ENCODE results near the gene TSPAN9. TPM values are rescaled to one million over a fixed set of nuclear protein-coding genes. Genes with fewer than 3 reads are reported as not detected.

Gene TSPAN9
- total RNA-seq, 3 donors from 2014 or later: 4.7 to 28.4 (median 8.5) TPM

DNA sequence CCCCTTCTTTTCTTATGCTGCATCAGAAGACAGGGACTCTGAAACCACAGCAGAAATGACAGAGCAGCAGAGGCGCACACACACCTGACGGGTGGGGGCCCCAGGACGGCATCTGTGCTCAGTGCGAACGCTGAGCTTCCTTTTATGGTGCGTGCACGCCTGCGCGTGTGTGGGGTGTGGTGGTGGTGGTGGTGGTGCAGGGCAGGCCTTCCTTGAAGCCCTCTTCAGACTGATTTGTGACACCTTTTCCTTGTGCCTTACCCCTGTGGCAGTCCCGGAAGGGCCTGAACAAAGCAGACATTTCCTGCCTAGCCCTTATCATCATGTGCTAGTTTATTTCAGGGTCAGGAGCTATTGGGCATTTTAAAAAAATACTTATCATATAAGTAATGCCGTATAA, 75.7 kb downstream of the TSPAN9 start:
- intact Hi-C loops (cut with DNase I, micrococcal nuclease): no loop called here
- Histone ChIP-seq H3K4me3 (no peak overlapping the region), H3K36me3 (ENCODE audit: low read depth) (no peaks in the 10 kb centered on the region), H3K9me3 (no peaks in the 10 kb centered on the region), H3K4me1 (ENCODE audit: low read depth) (no peaks in the 10 kb centered on the region)
- no peak for DNase-seq
- ATAC-seq: no peak
- TF ChIP-seq CTCF (IDR thresholded peaks at IDR 0.05): no peak

DNA sequence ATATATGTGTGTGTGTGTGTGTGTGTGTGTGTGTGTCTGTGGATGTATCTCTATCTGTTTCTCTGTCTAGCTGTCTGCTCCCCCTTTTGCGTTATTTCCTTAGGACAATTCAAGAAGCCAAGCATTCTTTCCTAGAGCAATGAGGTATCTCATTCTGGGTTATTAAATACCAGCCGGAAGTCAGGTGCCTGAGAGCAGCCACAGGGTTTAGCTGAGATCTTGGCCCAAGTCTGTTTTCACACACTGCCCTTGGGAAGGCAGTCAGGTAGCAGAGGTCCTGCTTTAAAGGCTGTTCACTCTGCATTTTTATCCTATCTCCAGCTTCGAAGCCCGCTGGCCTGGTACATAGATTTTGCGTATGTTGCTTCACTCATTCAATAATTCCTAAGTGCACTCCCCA, 76.8 kb downstream of the TSPAN9 start:
- intact Hi-C loops (cut with DNase I, micrococcal nuclease): no loop called here
- H3K36me3 ChIP-seq (ENCODE audit: low read depth): no peaks in the 10 kb centered on the region
- ATAC-seq: no peak
- no peaks in the 10 kb centered on the region for H3K4me1 ChIP-seq (ENCODE audit: low read depth)
- H3K9me3 ChIP-seq: no peaks in the 10 kb centered on the region
- TF ChIP-seq CTCF (IDR thresholded peaks at IDR 0.05): no peak
- DNase-seq: no peak
- H3K4me3 ChIP-seq: no peak overlapping the region

DNA sequence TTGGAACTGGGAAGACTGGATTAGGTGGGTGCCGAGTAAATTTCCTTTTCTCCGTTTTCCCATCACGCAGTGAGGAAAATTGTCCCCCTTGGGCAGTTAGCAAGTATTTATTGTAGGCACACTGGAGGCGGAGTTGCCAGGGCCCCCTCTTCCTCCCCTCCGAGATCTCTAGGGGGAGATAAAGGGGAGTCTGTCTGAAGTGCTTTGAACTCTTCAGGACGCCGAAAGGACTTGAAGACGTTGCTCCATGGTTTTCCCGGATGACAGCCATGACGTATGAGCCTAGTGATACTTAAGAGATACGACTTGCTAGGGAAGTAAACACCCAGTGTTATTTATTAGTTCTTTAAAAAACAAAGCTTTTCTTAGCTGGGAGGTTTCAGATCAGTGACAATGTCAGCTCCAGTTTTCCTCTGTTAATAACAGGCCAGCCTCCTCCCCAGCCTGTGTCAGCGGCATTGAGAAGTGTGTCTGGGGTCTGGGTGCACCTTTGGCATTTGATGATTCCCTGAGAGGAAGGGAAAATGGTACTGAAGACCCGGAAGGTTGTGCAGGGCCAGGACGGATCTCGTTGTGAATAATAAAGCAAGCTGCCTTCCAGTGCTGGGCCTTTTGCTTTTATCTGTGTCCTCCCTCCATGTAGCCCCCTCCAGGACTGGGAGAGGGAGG, 78.7 kb downstream of the TSPAN9 start:
- intact Hi-C loops (cut with DNase I, micrococcal nuclease): no loop called here
- Histone ChIP-seq H3K36me3 (ENCODE audit: low read depth) (no peaks in the 10 kb centered on the region), H3K4me1 (ENCODE audit: low read depth) (no peaks in the 10 kb centered on the region), H3K4me3 (no peak overlapping the region), H3K9me3 (no peaks in the 10 kb centered on the region)
- DNase-seq (no peak), ATAC-seq (no peak)
- no peak for TF ChIP-seq CTCF (IDR thresholded peaks at IDR 0.05)

- ATAC-seq (no peak), DNase-seq (no peak)
- H3K4me3 ChIP-seq: no peak overlapping the region
- H3K4me1 ChIP-seq (ENCODE audit: low read depth): no peaks in the 10 kb centered on the region
- no peaks in the 10 kb centered on the region for H3K36me3 ChIP-seq (ENCODE audit: low read depth)
- TF ChIP-seq CTCF (IDR thresholded peaks at IDR 0.05): no peak
- no peaks in the 10 kb centered on the region for H3K9me3 ChIP-seq
- intact Hi-C loops (cut with DNase I, micrococcal nuclease): no loop called here
Observed at GRCh38 chr12:3157581-3158323, 80.6 kb downstream of the TSPAN9 start.

DNA sequence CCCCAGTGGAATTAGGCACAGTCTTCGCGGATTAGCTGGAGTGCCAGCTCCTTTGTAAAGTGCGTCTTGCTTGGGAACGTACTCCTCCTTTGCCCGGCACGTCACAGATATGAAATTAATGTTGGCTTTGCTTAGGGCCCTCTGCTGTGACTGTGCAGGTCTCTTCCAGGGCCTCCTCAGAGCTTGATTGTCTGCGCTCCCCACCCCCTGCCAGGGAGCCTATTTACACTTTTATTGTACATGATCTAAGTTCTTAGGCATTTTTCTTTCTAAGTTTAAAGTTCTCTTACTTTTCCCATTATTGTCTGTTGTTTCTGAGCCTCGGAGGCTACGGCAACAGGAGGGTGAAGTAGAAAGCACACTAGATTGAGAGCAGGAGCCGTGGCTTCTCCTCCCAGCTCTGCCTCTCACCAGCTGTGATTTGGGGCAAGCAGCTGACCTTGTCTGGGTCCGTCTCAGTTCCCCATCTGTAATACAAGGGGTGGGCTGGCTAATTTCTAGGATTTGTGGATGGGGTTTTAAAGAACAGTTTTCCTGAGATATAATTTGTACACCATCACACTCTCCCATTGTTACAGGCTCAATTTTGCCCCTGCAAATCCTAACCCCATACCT, 81.8 kb downstream of the TSPAN9 start:
- no peak for TF ChIP-seq CTCF (IDR thresholded peaks at IDR 0.05)
- no peaks in the 10 kb centered on the region for H3K9me3 ChIP-seq
- intact Hi-C loops (cut with DNase I, micrococcal nuclease): no loop called here
- ATAC-seq (no peak), DNase-seq (no peak)
- no peak overlapping the region for H3K4me3 ChIP-seq
- H3K4me1 ChIP-seq (ENCODE audit: low read depth): no peaks in the 10 kb centered on the region
- H3K36me3 ChIP-seq (ENCODE audit: low read depth): no peaks in the 10 kb centered on the region

Measured in mucosa of descending colon (tissue), 3 donors.